ENCODE measurements around the gene GALM. TPM values are rescaled to one million over a fixed set of nuclear protein-coding genes. Genes with fewer than 3 reads are reported as not detected.

Gene GALM
- total RNA-seq, 1 donor from 2014 or later = 17.6 TPM

DNA sequence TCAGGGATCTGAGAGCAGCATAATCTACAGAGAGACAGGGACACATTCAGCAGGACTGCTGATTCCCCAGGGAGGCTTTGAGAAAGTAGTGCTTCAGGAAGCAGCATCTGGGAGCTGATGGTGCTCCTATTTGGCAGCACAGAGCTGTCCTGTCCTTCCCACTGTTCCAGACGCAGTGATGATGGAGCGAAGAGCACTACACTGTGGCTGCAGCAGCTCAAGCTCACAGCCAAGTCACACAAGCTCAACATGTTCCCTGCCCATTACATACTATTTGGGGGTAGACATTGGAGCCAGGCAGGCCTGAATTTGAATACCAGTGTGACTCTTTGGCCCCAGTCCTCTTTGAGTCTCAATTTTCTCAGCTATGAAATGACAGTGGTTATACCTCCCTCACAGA, 15.2 kb upstream of the GALM start:
- H3K4me3 Mint-ChIP-seq = no peak overlapping the region
- no peaks in the 10 kb centered on the region for H3K36me3 Mint-ChIP-seq
- no peaks in the 10 kb centered on the region for H3K27me3 Mint-ChIP-seq (ENCODE audit: low read depth)
- H3K4me1 Mint-ChIP-seq = peaks cover 5% of the 10 kb centered on the region
- peaks cover 8% of the 10 kb centered on the region for H3K9me3 Mint-ChIP-seq
- TF ChIP-seq, protein P1, sequence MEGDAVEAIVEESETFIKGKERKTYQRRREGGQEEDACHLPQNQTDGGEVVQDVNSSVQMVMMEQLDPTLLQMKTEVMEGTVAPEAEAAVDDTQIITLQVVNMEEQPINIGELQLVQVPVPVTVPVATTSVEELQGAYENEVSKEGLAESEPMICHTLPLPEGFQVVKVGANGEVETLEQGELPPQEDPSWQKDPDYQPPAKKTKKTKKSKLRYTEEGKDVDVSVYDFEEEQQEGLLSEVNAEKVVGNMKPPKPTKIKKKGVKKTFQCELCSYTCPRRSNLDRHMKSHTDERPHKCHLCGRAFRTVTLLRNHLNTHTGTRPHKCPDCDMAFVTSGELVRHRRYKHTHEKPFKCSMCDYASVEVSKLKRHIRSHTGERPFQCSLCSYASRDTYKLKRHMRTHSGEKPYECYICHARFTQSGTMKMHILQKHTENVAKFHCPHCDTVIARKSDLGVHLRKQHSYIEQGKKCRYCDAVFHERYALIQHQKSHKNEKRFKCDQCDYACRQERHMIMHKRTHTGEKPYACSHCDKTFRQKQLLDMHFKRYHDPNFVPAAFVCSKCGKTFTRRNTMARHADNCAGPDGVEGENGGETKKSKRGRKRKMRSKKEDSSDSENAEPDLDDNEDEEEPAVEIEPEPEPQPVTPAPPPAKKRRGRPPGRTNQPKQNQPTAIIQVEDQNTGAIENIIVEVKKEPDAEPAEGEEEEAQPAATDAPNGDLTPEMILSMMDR (IDR thresholded peaks at IDR 0.05; ENCODE audit: unreplicated experiment) = no peak
- no peak overlapping the region for H3K27ac Mint-ChIP-seq
- DNase-seq (ENCODE audit: low spot score in 2 of 2, unreplicated experiment in 2 of 2) = no peak

DNA sequence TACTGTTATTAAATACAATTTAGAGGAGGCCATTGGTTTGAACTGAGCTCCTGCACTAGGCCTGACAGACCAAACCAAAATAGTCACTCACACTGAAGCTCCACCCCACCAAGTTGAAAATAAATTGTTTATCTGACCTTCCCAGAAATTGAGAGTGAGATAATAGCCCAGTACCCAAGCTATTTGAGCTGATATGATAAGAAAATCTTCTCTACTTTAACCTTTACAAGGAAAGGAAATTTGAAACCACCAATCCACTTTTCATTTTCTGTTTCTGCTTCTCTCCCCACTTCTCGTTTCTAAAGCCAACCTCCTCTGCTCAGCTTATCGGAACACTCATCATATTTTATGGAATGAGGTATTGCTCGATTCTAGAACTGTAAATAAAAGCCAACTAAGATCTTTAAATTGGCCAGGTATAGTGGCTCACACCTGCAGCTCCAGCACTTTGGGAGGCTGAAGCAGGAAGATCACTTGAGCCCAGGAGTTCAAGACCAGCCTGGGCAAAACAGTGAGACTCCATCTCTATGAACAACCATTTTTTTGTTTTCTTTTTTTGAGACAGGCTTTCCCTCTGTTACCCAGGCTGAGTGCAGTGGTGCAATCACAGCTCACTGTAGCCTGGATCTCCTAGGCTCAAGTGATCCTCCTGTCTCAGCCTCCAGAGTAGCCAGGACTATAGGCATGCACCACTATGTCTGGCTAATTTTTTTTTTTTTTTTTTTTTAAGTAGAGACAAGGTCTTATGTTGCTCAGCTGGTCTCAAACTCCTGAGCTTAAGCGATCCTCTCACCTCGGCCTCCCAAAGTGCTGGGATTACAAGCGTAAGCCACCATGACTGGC, 13.3 kb upstream of the GALM start:
- H3K27me3 Mint-ChIP-seq (ENCODE audit: low read depth) = no peaks in the 10 kb centered on the region

DNA sequence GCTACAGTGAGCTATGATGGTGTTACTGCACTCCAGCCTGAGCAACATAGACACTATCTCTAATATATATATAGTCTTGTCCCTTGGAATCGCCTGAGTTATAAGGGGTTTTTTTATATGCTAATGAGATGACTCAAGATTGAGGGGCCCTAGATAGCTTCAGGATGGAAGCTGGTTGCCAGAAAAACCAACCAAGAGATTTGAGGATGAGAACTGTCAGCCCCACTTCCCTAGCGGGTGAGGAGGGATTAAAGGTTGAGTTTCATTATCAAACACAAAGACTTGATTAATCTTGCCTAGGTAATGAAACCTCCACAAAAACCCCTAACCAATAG, 12.6 kb upstream of the GALM start:
- H3K4me3 Mint-ChIP-seq = no peak overlapping the region
- TF ChIP-seq, protein P1 (IDR thresholded peaks at IDR 0.05; ENCODE audit: unreplicated experiment) = no peak
- H3K4me1 Mint-ChIP-seq = peaks cover 5% of the 10 kb centered on the region
- H3K27ac Mint-ChIP-seq = no peak overlapping the region
- H3K36me3 Mint-ChIP-seq = no peaks in the 10 kb centered on the region
- no peaks in the 10 kb centered on the region for H3K27me3 Mint-ChIP-seq (ENCODE audit: low read depth)
- DNase-seq (ENCODE audit: low spot score in 2 of 2, unreplicated experiment in 2 of 2) = no peak
- H3K9me3 Mint-ChIP-seq = peaks cover 1% of the 10 kb centered on the region

More for the DNA sequence above, 13.3 kb upstream of the GALM start:
- Mint-ChIP-seq H3K4me3 (no peak overlapping the region), H3K4me1 (peaks cover 5% of the 10 kb centered on the region), H3K36me3 (no peaks in the 10 kb centered on the region), H3K27ac (peak overlapping the region; percentile 62), H3K9me3 (peaks cover 8% of the 10 kb centered on the region)
- DNase-seq (ENCODE audit: low spot score in 2 of 2, unreplicated experiment in 2 of 2) = no peak
- TF ChIP-seq, protein P1 (IDR thresholded peaks at IDR 0.05; ENCODE audit: unreplicated experiment) = no peak

DNA sequence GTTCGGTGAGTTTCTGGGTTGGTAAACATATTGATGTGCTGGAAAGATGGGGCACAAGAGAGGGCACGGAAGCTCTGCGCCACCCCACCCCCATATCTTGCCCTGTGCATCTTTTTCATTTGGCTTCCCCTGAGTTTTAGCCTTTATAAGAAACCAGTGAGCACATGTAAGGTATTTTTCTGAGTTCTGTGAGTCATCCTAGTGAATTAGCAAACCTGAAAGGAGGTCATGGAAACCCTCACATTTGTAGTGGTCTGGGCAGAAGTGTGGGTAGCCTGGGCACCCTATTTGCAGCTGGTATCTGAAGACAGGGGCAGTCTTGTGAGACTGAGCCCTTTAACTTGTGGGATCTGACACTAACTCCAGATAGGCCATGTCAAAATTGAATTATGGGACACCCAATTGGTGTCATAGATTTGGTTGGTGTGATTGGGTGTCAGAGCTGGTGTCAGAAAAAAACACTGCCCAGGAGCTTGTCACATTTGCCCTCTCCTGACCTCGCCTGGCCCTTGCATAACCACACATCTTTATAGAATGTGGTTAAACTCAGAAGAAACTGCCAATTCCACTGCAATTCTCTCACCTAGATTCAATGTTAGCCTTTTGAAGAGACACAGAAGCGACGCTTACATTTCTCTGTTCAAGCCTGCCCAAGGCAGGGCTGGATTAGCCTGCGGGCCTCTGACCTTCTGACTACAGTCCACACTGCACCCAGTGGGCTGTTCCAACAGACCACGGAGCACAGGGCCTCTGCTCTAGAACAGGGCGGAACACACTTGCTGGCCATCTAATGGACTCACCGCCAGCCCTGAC, 12.0 kb upstream of the GALM start:
- H3K27ac Mint-ChIP-seq = peak overlapping the region; percentile 21
- peaks cover 5% of the 10 kb centered on the region for H3K4me1 Mint-ChIP-seq
- DNase-seq (ENCODE audit: low spot score in 2 of 2, unreplicated experiment in 2 of 2) = no peak
- TF ChIP-seq, protein P1 (IDR thresholded peaks at IDR 0.05; ENCODE audit: unreplicated experiment) = no peak
- no peaks in the 10 kb centered on the region for H3K27me3 Mint-ChIP-seq (ENCODE audit: low read depth)
- H3K4me3 Mint-ChIP-seq = no peak overlapping the region
- H3K36me3 Mint-ChIP-seq = no peaks in the 10 kb centered on the region
- H3K9me3 Mint-ChIP-seq = no peaks in the 10 kb centered on the region

DNA sequence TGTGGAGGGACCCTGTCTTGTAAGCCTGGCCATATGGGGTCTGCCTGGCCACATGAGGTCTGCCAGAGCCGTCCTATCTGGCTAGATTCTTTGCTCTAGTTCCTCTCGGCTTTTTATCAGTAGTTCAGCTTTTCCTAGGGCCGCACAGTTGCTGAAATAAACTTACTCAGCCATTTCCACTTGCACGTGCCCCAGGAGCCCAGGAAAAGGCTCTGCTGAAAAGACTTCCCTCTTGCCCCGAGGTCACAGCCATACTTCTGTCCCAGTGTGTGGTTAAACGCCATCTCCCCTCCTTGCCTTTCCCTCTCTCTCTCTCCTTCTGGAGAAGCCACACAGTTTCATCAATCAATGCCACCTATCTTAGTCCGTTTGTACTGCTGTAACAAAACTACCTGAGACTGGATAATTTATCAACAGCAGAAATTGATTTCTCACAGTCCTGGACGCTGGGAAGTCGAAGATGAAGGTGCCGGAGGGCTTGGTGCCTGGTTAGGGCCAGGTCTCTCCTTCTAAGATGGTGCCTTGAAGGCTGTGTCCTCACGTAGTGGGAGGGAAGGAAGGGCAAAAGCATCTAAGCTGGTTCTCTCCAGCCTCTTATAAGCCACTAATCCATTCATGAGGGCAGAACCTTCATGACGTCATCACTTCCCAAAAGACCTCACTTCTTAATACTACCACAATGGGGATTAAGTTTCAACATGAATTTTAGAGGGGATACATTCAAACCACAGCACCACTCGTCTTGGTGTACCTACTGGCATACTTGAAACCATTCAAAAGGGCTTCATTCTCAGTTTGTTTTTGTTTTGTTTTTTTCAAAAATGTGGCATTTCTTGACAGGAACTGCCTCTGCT, 11.2 kb upstream of the GALM start:
- no peak for DNase-seq (ENCODE audit: low spot score in 2 of 2, unreplicated experiment in 2 of 2)
- no peak overlapping the region for H3K4me3 Mint-ChIP-seq
- H3K27me3 Mint-ChIP-seq (ENCODE audit: low read depth) = no peaks in the 10 kb centered on the region
- peak overlapping the region; percentile 8 for H3K27ac Mint-ChIP-seq
- TF ChIP-seq, protein P1 (IDR thresholded peaks at IDR 0.05; ENCODE audit: unreplicated experiment) = no peak
- H3K36me3 Mint-ChIP-seq = no peaks in the 10 kb centered on the region
- H3K4me1 Mint-ChIP-seq = peaks cover 5% of the 10 kb centered on the region
- H3K9me3 Mint-ChIP-seq = no peaks in the 10 kb centered on the region

All from mesothelial cell of epicardium (in vitro differentiated cells).